ENCODE data around the gene RANBP1. TPM values are rescaled to one million over a fixed set of nuclear protein-coding genes. Genes with fewer than 3 reads are reported as not detected.

Gene RANBP1
- total RNA-seq, 2 experiments from 2014 or later, result 176 to 181 TPM

- Mint-ChIP-seq H3K27ac (no peak overlapping the region), H3K27me3 (no peaks in the 10 kb centered on the region), H3K36me3 (ENCODE audit: low read depth) (no peaks in the 10 kb centered on the region), H3K4me3 (no peak overlapping the region), H3K4me1 (no peaks in the 10 kb centered on the region), H3K9me3 (no peaks in the 10 kb centered on the region)
- POLR2A ChIA-PET, result interaction anchor here (0.6 kb wide), 1 partner anchor 10 kb away, joined by 3 read pairs; no protein-coding TSS in a partner anchor
- CTCF ChIA-PET, result interaction anchor here (0.6 kb wide), 1 partner anchor 618 kb away, joined by 3 read pairs; no protein-coding TSS in a partner anchor
- DNase-seq, result no peak
These were observed 24.6 kb downstream of the RANBP1 start for GRCh38 chr22:20140521-20140964.

GRCh38 chr22:20141186-20142077, 25.5 kb downstream of the RANBP1 start:
- CTCF ChIA-PET, result no interaction called here

GRCh38 chr22:20142711-20143621, 27.1 kb downstream of the RANBP1 start:
- no peaks in the 10 kb centered on the region for H3K4me1 Mint-ChIP-seq
- H3K9me3 Mint-ChIP-seq, result no peaks in the 10 kb centered on the region
- POLR2A ChIA-PET, result no interaction called here

More at GRCh38 chr22:20141186-20142077, 25.5 kb downstream of the RANBP1 start:
- no peak for DNase-seq
- POLR2A ChIA-PET, result no interaction called here
- Mint-ChIP-seq H3K9me3 (no peaks in the 10 kb centered on the region), H3K27ac (no peak overlapping the region), H3K36me3 (ENCODE audit: low read depth) (no peaks in the 10 kb centered on the region), H3K4me1 (no peaks in the 10 kb centered on the region), H3K4me3 (no peak overlapping the region), H3K27me3 (no peaks in the 10 kb centered on the region)

GRCh38 chr22:20143883-20144665, 28.2 kb downstream of the RANBP1 start:
- no peaks in the 10 kb centered on the region for H3K27me3 Mint-ChIP-seq
- ChIA-PET CTCF (no interaction called here), POLR2A (no interaction called here)
- H3K36me3 Mint-ChIP-seq (ENCODE audit: low read depth), result no peaks in the 10 kb centered on the region
- no peak for DNase-seq
- no peaks in the 10 kb centered on the region for H3K9me3 Mint-ChIP-seq
- no peaks in the 10 kb centered on the region for H3K4me1 Mint-ChIP-seq
- H3K27ac Mint-ChIP-seq, result no peak overlapping the region
- no peak overlapping the region for H3K4me3 Mint-ChIP-seq

More at GRCh38 chr22:20142711-20143621, 27.1 kb downstream of the RANBP1 start:
- no peaks in the 10 kb centered on the region for H3K27me3 Mint-ChIP-seq
- no peak for DNase-seq
- CTCF ChIA-PET, result no interaction called here
- H3K27ac Mint-ChIP-seq, result no peak overlapping the region
- H3K36me3 Mint-ChIP-seq (ENCODE audit: low read depth), result no peaks in the 10 kb centered on the region
- no peak overlapping the region for H3K4me3 Mint-ChIP-seq

- CTCF ChIA-PET, result no interaction called here
- H3K27ac Mint-ChIP-seq, result no peak overlapping the region
These were observed 29.4 kb downstream of the RANBP1 start for GRCh38 chr22:20145206-20145831.

GRCh38 chr22:20145832-20146223, 29.9 kb downstream of the RANBP1 start:
- no peaks in the 10 kb centered on the region for H3K9me3 Mint-ChIP-seq
- no peak overlapping the region for H3K4me3 Mint-ChIP-seq
- H3K27ac Mint-ChIP-seq, result no peak overlapping the region
- no peak for DNase-seq
- no peaks in the 10 kb centered on the region for H3K27me3 Mint-ChIP-seq
- H3K4me1 Mint-ChIP-seq, result no peaks in the 10 kb centered on the region
- ChIA-PET CTCF (no interaction called here), POLR2A (no interaction called here)
- no peaks in the 10 kb centered on the region for H3K36me3 Mint-ChIP-seq (ENCODE audit: low read depth)

More at GRCh38 chr22:20145206-20145831, 29.4 kb downstream of the RANBP1 start:
- Mint-ChIP-seq H3K4me1 (no peaks in the 10 kb centered on the region), H3K27me3 (no peaks in the 10 kb centered on the region), H3K36me3 (ENCODE audit: low read depth) (no peaks in the 10 kb centered on the region), H3K9me3 (no peaks in the 10 kb centered on the region), H3K4me3 (no peak overlapping the region)
- POLR2A ChIA-PET, result no interaction called here
- no peak for DNase-seq

- CTCF ChIA-PET, result no interaction called here
These were observed 30.9 kb downstream of the RANBP1 start for GRCh38 chr22:20146777-20147176.

GRCh38 chr22:20147237-20147988, 31.5 kb downstream of the RANBP1 start:
- Mint-ChIP-seq H3K27ac (no peak overlapping the region), H3K9me3 (no peaks in the 10 kb centered on the region), H3K27me3 (no peaks in the 10 kb centered on the region), H3K4me3 (no peak overlapping the region), H3K36me3 (ENCODE audit: low read depth) (no peaks in the 10 kb centered on the region), H3K4me1 (no peaks in the 10 kb centered on the region)
- CTCF ChIA-PET, result no interaction called here
- DNase-seq, result no peak
- POLR2A ChIA-PET, result no interaction called here

More at GRCh38 chr22:20146777-20147176, 30.9 kb downstream of the RANBP1 start:
- H3K9me3 Mint-ChIP-seq, result no peaks in the 10 kb centered on the region
- H3K36me3 Mint-ChIP-seq (ENCODE audit: low read depth), result no peaks in the 10 kb centered on the region
- POLR2A ChIA-PET, result no interaction called here
- H3K4me1 Mint-ChIP-seq, result no peaks in the 10 kb centered on the region
- no peak overlapping the region for H3K4me3 Mint-ChIP-seq
- no peak for DNase-seq
- no peaks in the 10 kb centered on the region for H3K27me3 Mint-ChIP-seq
- no peak overlapping the region for H3K27ac Mint-ChIP-seq

- H3K4me1 Mint-ChIP-seq, result no peaks in the 10 kb centered on the region
- no peak overlapping the region for H3K4me3 Mint-ChIP-seq
- no peaks in the 10 kb centered on the region for H3K27me3 Mint-ChIP-seq
- no peaks in the 10 kb centered on the region for H3K36me3 Mint-ChIP-seq (ENCODE audit: low read depth)
- ChIA-PET POLR2A (no interaction called here), CTCF (no interaction called here)
- no peaks in the 10 kb centered on the region for H3K9me3 Mint-ChIP-seq
- no peak for DNase-seq
- no peak overlapping the region for H3K27ac Mint-ChIP-seq
These were observed 32.5 kb downstream of the RANBP1 start for GRCh38 chr22:20148414-20148813.

GRCh38 chr22:20149257-20150250, 33.6 kb downstream of the RANBP1 start:
- H3K9me3 Mint-ChIP-seq, result no peaks in the 10 kb centered on the region
- H3K4me3 Mint-ChIP-seq, result no peak overlapping the region
- ChIA-PET POLR2A (interaction anchor here (1.0 kb wide), 1 partner anchor 32 kb away, joined by 3 read pairs; the partner anchor contains the start of gene TRMT2A), CTCF (no interaction called here)
- H3K36me3 Mint-ChIP-seq (ENCODE audit: low read depth), result no peaks in the 10 kb centered on the region
- no peak for DNase-seq
- H3K27me3 Mint-ChIP-seq, result no peaks in the 10 kb centered on the region
- no peaks in the 10 kb centered on the region for H3K4me1 Mint-ChIP-seq
- no peak overlapping the region for H3K27ac Mint-ChIP-seq

All from activated CD4-positive, alpha-beta memory T cell treated with anti-CD3 and anti-CD28 coated beads, Interleukin-2, amount 10 ng/mL, durations not matched to agents 7 days and 5 days (primary cell).